Left ventricle myocardium inferior (tissue), 1 donor: ENCODE measurements around the gene TPCN2. TPM values are rescaled to one million over a fixed set of nuclear protein-coding genes. Genes with fewer than 3 reads are reported as not detected.
"Not testable (repeated sequence)": the region's sequence is repeated elsewhere in the genome, so short reads cannot be mapped to it uniquely, and the experiment has no call there.

Source experiments
- DNase-seq: peaks from one replicate; pipeline ENCODE4 v3.0.0-alpha.2; 2020
- H3K27ac ChIP-seq: fragments of 200-600 bp; replicated peaks from 2 replicates; pipeline ENCODE4 v1.8.0; 2021
- H3K27me3 ChIP-seq: fragments of 200-600 bp; 2 replicates; pipeline ENCODE4 v1.8.0; 2021; ENCODE audit warnings: low read depth
- H3K36me3 ChIP-seq: fragments of 200-600 bp; 2 replicates; pipeline ENCODE4 v1.8.0; 2021
- H3K4me1 ChIP-seq: fragments of 200-600 bp; 2 replicates; pipeline ENCODE4 v1.8.0; 2021
- H3K4me3 ChIP-seq: fragments of 200-600 bp; 2 replicates; pipeline ENCODE4 v1.8.0; 2021; ENCODE audit warnings: mild to moderate bottlenecking, moderate library complexity
- H3K9me3 ChIP-seq: fragments of 200-600 bp; replicated peaks from 2 replicates; pipeline ENCODE4 v1.8.0; 2021
- intact Hi-C: fragments of 100-400 bp; cut with micrococcal nuclease; formaldehyde crosslinking; loops from one replicate; pipeline ENCODE4 v1.11.0; 2022
- total RNA-seq: library from RNA; stranded (reverse); fragmentation: NEBNext Ultra II Directional; extraction: Animal tissue kit (Norgen Biotek cat#: 25700); gene quantifications from one replicate; pipeline ENCODE4 v1.2.1, GENCODE V29; 2021
- TF ChIP-seq, protein P1 (sequence below): fragments of 200-600 bp; IDR thresholded peaks from 2 replicates; pipeline ENCODE4 v1.8.0; 2021; ENCODE audit warnings: antibody characterized with exemption, mild to moderate bottlenecking, borderline replicate concordance
- donor health status: DM: no; HTN: yes; CAD: no; lungs with severe emphysema.

TPCN2 gene
- total RNA-seq, 1 donor from 2014 or later = 9.2 TPM

DNA sequence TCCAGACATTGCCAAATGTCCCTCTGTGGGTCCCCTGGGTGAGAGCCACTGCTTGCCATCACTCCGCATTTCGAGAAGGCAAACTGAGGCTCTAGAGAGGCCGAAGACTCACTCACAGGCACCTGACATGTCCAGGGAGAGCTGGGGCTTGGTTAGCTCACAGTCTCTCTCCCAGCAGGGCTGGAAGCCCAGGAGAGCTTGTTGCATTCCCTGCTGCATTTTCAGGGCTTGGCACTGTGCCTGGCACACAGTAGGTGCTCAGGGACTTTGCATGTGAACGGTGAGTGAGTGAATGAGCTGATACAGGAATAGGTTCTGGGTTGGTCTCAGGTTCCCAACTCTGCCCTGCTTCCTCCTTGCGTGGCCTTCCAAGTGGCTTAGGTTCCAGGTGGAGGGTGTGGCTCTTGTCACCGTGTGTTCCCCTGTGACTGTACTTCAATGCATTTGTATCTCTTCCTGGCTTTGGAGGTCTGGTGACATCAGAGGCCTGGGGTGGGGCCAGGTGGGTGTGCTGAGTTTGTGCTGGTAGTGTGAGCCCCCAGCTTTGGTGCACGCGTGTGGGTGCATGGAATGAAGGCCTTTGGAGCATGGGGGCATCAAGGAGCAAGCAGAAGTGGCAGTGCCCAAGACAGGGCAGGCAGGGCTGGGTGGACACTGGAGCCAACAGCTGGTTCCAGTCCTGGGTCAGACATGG lies 88.6 kb downstream of the TPCN2 start:
- TF ChIP-seq, protein P1, sequence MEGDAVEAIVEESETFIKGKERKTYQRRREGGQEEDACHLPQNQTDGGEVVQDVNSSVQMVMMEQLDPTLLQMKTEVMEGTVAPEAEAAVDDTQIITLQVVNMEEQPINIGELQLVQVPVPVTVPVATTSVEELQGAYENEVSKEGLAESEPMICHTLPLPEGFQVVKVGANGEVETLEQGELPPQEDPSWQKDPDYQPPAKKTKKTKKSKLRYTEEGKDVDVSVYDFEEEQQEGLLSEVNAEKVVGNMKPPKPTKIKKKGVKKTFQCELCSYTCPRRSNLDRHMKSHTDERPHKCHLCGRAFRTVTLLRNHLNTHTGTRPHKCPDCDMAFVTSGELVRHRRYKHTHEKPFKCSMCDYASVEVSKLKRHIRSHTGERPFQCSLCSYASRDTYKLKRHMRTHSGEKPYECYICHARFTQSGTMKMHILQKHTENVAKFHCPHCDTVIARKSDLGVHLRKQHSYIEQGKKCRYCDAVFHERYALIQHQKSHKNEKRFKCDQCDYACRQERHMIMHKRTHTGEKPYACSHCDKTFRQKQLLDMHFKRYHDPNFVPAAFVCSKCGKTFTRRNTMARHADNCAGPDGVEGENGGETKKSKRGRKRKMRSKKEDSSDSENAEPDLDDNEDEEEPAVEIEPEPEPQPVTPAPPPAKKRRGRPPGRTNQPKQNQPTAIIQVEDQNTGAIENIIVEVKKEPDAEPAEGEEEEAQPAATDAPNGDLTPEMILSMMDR = no peak
- no peak for DNase-seq
- H3K27me3 ChIP-seq = no peaks in the 10 kb centered on the region
- H3K36me3 ChIP-seq = no peaks in the 10 kb centered on the region
- peaks cover 10% of the 10 kb centered on the region for H3K9me3 ChIP-seq
- intact Hi-C loops = no loop called here
- no peak overlapping the region for H3K27ac ChIP-seq
- no peaks in the 10 kb centered on the region for H3K4me1 ChIP-seq
- no peak overlapping the region for H3K4me3 ChIP-seq

DNA sequence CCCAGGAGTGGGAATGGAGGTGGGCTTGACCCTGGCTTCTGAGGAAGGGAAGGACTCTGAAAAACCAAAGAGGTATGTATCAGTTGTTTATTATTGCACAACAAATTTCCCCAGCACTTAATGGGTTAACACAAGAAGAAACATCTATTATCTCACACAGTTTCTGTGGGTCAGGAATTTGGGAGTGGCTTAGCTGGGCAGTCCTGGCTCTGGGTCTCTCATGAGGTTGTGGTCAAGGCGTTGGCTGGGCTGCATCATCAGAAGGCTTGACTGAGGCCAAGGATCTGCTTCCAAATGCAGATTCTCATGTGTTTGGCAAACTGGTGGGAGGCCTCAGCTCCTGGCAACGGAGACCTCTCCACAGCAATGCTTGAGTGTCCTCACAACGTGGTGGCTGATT lies 89.5 kb downstream of the TPCN2 start:
- TF ChIP-seq, protein P1 = no peak
- intact Hi-C loops = no loop called here
- Histone ChIP-seq H3K4me1 (no peaks in the 10 kb centered on the region), H3K27ac (no peak overlapping the region), H3K27me3 (no peaks in the 10 kb centered on the region), H3K36me3 (no peaks in the 10 kb centered on the region), H3K4me3 (no peak overlapping the region), H3K9me3 (peaks cover 6% of the 10 kb centered on the region)
- DNase-seq = no peak

DNA sequence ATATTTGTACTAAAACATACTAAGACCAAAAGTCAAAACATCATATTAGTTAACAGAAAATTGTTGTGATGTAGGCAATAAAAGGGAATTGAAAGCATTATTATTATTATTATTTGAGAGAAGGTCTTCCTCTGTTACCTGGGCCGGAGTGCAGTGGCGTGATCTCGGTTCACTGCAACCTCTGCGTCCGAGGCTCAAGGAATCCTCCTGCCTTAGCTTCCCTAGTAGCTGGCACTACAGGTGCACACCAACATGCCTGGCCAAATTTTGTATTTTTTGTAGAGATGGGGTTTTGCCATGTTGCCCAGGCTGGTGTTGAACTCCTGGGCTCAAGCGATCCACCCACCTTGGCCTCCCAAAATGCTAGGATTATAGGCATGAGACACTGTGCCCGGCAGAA lies 91.4 kb downstream of the TPCN2 start:
- H3K27ac ChIP-seq, intact Hi-C loops, DNase-seq, H3K4me1 ChIP-seq, H3K27me3 ChIP-seq, H3K9me3 ChIP-seq, H3K4me3 ChIP-seq, H3K36me3 ChIP-seq: not testable (repeated sequence)

DNA sequence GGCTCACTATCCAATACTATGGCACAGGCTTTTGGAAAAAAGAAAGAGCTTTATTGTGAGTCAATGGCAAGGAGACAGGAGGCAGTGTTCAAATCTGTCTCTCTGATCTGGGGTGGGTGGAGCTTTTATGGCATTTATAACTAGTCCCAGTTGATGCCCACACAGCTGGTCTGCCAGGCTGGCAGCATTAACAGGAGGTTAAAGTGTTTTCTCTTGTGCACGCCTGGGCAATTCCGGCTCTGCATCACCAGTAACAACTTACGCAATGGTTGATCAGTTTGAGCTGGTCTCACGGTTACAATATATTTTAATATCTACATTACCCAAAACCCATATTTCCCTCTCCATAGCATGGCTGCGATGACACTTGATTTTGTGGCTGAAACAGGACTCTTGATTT lies 91.9 kb downstream of the TPCN2 start:
- intact Hi-C loops = no loop called here
- Histone ChIP-seq H3K4me3 (no peak overlapping the region), H3K27me3 (no peaks in the 10 kb centered on the region), H3K27ac (no peak overlapping the region), H3K36me3 (peaks cover 2% of the 10 kb centered on the region), H3K4me1 (no peaks in the 10 kb centered on the region), H3K9me3 (peaks cover 6% of the 10 kb centered on the region)
- DNase-seq = no peak
- TF ChIP-seq, protein P1 = no peak

DNA sequence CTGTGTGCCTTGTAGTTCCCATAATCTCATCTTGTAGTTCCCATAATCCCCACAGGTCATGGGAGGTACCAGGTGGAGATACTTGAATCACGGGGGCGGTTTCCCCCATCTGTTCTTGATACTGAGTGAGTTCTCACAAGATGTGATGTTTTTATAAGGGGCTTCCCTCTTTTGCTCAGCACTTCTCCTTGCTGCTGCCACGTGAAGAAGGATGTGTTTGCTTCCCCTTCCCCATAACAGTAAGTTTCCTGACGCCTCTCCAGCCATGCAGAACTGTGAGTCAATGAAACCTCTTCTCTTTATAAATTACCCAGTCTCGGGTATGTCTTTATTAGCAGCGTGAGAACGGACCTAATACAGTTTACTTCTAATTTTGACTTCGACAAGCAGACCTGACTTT lies 93.0 kb downstream of the TPCN2 start:
- Histone ChIP-seq H3K9me3 (peaks cover 17% of the 10 kb centered on the region), H3K27ac (no peak overlapping the region), H3K4me1 (no peaks in the 10 kb centered on the region), H3K27me3 (no peaks in the 10 kb centered on the region), H3K36me3 (peaks cover 5% of the 10 kb centered on the region), H3K4me3 (no peak overlapping the region)
- no peak for DNase-seq
- intact Hi-C loops = no loop called here
- TF ChIP-seq, protein P1 = no peak

DNA sequence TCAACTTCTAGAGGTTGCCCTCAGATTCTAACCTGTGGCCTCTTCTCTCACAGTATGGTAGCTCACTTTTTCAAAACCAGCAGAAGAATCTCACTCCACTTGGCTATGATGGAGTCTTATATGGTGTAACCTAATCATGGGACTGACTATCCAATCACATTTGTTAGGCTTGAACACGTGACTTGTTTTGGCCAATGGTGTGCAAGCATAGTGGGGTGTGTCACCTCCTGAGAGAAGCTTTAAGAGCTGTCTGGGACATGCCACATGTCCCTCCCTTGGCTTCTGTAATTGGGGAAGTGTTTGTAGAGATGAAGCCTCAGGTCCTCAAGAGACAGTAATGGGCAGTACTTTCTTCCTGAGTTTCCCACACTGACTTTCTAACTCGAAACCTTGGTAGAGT lies 94.2 kb downstream of the TPCN2 start:
- Histone ChIP-seq H3K36me3 (peaks cover 5% of the 10 kb centered on the region), H3K4me1 (no peaks in the 10 kb centered on the region), H3K9me3 (peaks cover 26% of the 10 kb centered on the region), H3K27me3 (no peaks in the 10 kb centered on the region), H3K27ac (no peak overlapping the region), H3K4me3 (no peak overlapping the region)
- no peak for DNase-seq
- TF ChIP-seq, protein P1 = no peak
- intact Hi-C loops = no loop called here
